LNCAP (cell line): ENCODE measurements around the gene ARID5B.

Experiments
- TF ChIP-seq, protein P1 (sequence below): fragments of 450-650 bp; IDR thresholded peaks from 2 replicates; pipeline ENCODE4 v1.5.1; 2017; ENCODE audit warnings: mild to moderate bottlenecking

The ARID5B gene

GRCh38 chr10:62133618-62134017 is 232.1 kb downstream of the ARID5B start:
- TF ChIP-seq, protein P1, sequence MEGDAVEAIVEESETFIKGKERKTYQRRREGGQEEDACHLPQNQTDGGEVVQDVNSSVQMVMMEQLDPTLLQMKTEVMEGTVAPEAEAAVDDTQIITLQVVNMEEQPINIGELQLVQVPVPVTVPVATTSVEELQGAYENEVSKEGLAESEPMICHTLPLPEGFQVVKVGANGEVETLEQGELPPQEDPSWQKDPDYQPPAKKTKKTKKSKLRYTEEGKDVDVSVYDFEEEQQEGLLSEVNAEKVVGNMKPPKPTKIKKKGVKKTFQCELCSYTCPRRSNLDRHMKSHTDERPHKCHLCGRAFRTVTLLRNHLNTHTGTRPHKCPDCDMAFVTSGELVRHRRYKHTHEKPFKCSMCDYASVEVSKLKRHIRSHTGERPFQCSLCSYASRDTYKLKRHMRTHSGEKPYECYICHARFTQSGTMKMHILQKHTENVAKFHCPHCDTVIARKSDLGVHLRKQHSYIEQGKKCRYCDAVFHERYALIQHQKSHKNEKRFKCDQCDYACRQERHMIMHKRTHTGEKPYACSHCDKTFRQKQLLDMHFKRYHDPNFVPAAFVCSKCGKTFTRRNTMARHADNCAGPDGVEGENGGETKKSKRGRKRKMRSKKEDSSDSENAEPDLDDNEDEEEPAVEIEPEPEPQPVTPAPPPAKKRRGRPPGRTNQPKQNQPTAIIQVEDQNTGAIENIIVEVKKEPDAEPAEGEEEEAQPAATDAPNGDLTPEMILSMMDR = no peak

DNA sequence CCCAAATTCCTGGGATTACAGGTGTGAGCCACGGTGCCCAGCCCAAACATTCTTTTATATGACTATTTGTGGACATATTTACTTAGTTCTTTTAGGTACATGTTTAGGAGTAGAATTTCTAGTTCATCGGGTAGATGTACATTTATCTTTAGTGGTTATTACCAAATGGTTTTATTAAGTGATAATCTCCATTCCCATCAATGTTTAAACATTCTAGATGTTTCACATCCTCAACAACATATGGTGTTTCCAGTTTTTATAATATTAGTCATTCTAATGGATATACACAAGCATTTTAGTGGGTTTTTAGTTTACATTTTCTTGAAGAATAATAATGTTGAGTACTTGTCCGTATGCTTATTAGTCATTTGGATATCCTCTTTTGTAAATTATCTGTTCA is 235.4 kb downstream of the ARID5B start:
- TF ChIP-seq, protein P1 = no peak
